Measurements from ENCODE around the gene RAB21.
"Not testable (repeated sequence)": the region's sequence is repeated elsewhere in the genome, so short reads cannot be mapped to it uniquely, and the experiment has no call there.

RAB21 gene

DNA sequence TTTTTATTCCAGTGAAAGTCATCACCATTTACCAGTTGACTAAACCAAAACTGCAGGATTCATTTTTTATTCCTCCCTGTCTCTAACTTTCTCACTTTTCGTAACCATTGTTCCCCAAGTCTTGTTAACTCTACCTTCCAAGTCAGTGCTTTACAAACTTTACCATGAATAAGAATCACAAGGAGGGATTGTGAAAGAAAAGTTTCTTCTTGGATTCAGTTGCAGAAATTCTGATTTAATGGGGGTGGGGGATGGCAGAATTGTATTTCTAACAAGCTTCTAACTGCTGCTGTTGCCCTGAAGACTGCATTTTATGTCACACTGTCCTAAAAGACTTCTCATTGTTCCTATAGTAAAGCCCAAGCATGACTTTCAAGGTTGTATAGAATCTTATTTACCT lies 5.0 kb upstream of the RAB21 start:
- DNase-seq: no peak

DNA sequence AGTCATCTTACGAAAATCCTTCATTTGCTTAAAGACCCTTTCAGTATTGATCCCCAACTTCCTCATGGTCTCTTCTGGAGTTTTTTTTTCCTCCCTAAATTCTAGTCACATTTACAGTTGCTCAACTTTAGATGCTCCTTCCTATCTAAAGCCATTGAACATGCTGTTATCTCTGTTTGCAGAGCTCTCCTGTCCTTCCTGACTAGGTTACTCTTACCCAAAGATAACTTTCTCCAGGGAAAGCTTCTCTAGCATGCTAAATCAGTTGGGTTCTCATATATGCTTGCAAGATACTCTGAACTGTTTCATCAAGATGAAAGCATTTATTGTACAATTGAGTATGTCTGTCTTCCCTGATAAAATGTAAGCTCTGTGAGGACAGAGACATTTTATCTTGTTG lies 1.8 kb upstream of the RAB21 start:
- no peak for DNase-seq

DNA sequence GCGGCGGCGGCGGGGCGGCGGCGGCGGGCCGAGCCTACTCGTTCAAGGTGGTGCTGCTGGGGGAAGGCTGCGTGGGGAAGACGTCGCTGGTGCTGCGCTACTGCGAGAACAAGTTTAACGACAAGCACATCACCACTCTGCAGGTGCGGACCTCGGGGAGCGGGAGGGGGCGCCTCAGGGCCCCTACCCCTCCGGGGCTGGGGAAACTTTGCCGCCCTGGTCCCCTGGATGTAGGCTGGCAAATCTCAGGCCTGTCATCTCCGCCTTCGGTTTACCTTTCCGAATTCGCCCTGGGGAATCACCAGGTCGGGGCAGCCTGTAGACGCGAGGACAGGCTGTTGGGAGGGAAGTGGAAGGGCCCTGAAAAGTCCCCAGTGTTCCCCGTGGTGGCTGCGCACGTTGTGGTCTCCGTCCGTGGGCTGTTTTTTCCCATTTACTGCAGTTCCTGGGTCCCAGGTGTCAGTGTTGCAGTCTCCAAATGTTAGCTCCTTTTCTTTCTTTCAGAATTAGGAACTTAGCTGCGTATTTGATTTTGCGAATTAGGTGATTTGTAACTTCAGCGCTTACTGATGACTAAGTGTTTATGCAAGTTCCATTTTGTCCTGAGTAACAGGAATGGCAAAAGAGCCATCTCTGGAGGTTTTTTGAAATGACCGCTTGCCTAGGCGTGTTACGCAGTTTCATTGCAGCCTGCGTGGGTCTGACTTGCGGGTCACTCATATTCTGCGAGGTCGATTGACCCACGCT lies 656 bp downstream of the RAB21 start:
- peak in 28 of 51 donors; percentile 29 to 78 (median 49) for DNase-seq

- no peak for DNase-seq
These were observed 1.5 kb downstream of the RAB21 start for GRCh38 chr12:71756054-71756690.

GRCh38 chr12:71759941-71760340 lies 5.3 kb downstream of the RAB21 start:
- DNase-seq: no peak

DNA sequence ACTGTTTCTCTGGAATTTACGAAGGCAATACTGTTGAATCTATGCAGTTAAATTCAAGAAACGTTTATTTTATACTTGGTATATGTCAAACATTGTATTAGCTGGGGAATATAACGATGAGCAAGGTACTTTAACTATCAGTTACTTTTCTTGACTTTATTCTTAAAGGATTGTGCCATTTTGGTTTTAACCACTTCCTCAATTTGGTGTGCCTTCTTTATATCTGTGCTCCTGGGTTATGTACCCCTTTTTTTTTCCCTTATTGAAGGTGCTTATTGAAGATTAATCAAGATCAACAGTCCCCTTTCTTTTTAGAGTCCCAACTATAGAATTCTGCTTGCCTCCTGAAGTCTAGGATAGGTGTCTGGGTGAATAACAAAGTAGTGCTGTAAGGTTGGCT lies 5.8 kb downstream of the RAB21 start:
- DNase-seq: no peak

DNA sequence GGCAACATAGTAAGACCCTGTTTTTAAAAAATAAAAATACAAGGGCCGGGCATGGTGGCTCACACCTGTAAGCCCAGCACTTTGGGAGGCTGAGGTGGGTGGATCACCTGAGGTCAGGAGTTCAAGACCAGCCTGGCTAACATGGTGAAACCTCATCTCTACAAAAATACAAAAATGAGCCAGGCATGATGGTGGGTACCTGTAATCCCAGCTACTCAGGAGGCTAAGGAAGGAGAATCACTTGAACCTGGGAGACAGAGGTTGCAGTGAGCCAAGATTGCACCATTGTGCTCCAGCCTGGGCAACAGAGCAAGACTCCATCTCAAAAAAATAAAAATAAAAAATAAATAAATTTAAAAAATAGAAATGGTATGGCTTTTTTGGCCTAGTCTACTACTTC lies 6.7 kb downstream of the RAB21 start:
- DNase-seq: not testable (repeated sequence)

DNA sequence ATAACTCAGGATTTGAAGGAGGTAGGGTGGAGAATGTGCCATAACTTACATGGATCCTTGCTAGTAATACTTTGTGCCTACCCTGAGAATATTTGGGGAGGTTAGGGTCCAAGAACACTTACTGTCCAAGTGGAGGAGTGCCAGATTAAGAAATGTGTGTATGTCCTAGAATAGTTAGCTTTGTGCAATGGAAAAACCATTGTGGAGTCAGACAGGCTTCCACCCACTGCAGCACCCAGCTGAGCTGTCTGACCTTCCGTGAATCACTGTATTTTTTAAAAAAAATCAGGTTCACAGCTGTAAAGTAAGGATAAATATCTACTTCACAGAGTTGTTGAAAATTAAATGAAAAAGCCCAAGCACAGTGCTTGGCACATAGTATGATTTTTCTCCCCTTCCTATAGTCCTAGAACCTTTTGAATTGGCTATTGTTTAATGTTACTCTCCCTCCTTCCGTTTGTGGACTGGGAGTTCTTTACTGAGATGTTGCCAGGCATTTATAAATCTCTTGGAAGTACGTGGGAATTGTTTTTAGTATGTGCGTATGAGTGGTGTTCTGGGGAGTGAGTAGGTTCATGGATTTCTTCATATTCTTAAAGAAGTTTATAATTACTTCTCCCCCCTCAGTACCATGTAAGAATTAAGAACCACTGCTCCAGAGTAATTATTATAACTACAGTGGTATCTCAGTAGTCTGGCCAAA lies 9.2 kb downstream of the RAB21 start:
- no peak for DNase-seq

- no peak for DNase-seq
These were observed 10.1 kb downstream of the RAB21 start for GRCh38 chr12:71764587-71765321.

DNA sequence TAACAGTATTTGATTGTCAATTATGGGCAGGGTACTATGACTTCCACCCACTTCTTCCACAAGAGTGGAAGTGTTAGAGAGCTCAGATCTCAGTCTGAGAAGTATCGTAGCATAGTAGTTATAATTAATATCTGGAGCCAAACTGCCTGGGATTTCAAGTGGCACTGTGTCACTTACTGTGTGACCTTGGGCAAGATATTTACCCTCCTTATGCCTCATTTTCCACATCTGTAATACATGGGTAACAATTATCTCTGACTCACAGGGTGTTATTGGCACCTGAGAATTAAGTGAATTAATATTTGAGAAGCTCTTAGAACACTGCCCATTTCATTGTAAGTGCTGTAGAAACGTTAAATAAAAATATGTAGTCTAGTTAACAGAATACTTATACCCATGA lies 11.5 kb downstream of the RAB21 start:
- DNase-seq: no peak

- no peak for DNase-seq
These were observed 12.5 kb downstream of the RAB21 start for GRCh38 chr12:71767183-71767582.

GRCh38 chr12:71768900-71769299 lies 14.2 kb downstream of the RAB21 start:
- no peak for DNase-seq

- DNase-seq: no peak
These were observed 16.4 kb downstream of the RAB21 start for GRCh38 chr12:71771069-71771468.

- no peak for DNase-seq
These were observed 18.1 kb downstream of the RAB21 start for GRCh38 chr12:71772735-71773134.

- peak in 20 of 51 donors; percentile 1 to 56 (median 15) for DNase-seq
These were observed 25.7 kb downstream of the RAB21 start for GRCh38 chr12:71780237-71780822.

DNA sequence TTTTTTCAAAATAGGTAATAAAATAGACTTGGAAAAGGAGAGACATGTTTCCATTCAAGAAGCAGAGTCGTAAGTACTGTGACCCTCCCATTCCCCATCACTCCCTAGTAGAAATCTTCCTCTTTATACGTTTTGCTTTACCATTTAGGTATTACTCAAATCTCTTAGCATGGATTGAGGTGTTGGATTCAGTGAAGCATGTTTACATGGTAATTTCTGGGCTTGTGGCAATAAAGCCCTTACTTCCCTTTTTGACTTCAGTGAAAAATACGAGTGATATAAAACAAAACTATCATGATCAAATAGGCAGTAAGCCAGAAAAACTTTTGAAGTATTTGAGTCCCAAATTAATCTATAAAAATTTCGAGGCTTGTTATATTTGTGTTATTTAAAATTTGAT lies 27.4 kb downstream of the RAB21 start:
- no peak for DNase-seq

DNA sequence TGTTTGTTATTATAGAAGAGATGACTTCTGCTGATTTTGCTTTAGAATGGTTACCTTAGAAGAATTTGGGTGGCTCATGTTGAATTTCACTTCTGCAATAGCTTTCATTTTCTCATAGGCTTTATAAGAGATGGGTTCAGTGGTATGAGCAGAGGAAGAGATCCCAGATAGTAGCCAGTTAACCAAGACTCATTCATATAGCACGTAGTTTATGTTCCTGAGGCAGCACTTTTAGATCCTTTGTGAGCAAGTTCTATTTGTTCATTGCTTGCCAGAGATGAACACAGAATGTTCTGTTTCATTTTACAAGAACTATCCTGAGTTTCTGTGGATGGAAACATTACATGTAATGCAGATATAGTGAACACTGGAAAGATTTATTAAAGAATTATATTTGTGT lies 32.2 kb downstream of the RAB21 start:
- DNase-seq: no peak

DNA sequence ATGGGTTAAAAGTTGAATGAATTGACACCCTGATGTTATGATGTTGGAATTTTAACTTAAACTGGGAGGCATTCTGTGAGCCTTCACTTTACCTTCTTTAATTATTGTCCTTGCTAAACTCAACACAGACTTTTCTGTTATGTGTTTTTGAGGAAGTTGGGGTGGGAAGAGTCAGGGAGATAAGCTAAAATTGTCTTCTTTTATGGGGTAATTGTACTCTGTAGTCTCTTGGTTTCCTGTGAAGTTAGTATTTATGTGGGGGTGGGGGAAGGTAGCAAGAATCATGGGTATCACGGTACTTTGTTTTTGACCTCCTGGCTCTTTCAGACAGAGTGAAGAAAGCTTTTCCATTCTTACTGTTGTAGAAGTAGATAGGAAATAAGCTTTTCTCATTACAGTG lies 32.9 kb downstream of the RAB21 start:
- DNase-seq: no peak

DNA sequence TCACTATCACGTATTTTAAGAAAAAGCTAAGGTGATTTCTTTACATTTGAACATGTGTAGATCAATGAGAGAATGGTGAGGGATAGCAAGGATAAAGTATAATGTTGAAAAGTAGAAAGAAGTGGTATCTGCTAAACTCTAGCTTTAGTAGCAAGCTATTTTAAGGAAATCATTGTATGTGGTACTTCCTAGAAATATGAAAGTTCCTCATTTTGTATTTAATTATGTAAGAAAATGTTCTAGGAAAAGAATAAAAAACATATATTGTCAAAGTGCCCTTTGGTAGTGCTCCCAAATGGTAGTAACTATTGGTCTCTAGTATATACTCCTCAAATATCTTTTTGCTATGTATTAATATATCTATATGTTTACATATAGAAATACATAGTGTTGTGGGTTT lies 35.7 kb downstream of the RAB21 start:
- no peak for DNase-seq

DNA sequence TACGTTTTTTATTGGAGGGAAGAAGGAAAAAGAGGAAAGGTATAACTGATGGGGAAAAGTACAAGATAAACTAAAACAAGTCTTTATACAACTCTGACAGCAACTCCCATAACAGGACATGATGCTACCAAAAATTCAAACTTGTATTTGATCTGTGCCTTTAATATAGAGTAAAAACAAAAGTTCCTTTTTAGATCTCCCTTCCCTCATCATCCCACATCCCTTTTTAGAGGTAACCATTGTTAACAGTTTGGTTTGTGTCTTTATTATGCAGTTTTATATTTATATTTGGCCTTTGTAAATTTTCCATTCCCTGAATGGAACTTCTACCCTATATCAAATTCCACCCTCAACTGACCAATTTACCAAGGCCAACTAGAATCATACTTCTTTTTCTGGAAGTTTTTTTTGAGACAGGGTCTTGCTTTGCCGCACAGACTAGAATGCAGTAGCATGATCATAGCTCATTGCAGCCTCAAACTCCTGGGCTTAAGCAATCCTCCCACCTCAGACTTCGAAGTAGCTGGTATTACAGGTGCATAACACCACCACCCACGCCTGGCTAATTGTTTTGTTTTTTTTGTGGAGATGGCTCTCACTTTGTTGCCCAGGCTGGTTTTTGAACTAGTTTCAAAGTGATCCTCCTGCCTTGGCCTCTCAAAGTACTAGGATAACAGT lies 36.9 kb downstream of the RAB21 start:
- no peak for DNase-seq

DNA sequence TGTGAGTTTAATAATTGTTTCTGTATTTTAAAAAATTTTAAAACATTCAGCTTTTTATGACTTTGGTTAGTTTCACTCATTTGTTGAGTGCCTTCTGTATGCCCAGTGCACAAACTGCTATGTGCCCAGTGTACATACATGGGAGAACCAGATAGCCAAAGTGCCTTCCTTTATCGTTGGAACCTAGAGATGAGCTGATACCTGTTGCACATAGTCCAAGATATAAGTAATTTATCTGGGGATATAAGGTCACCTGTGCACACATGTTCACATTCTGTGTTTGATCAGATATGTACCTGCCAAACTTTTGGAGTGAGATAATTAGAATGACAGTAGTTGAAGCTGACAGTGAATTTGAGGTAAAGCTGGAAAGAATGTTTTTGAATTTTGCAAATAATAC lies 37.9 kb downstream of the RAB21 start:
- DNase-seq: no peak
